ENCODE results near the gene DIPK1B.

The DIPK1B gene

DNA sequence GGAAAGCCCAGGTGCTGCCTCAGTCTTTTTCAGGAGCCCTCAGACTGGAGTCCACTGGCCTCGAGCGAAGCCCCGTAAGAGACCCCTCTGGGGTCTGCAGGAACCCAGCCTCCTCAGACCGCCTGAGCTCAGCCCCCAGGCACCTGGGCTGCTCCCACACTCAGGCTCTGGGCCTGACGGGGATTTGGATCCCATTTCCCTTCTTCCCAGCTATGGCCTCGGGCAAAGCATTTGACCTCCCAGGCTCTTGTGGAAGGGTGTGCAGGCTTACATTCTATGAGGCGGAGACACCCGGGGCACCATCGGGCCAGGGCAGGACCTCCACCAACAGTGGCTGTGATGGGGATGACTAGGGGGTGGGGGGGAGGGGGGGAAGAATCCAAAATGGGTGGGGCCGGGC lies 29.7 kb upstream of the DIPK1B start:
- TF ChIP-seq POLR2AphosphoS5 (IDR thresholded peaks at IDR 0.05; ENCODE audit: low read depth), result no peak
- no peak for TF ChIP-seq GABPA (IDR thresholded peaks at IDR 0.05; ENCODE audit: low read depth)
- TF ChIP-seq, protein P1, sequence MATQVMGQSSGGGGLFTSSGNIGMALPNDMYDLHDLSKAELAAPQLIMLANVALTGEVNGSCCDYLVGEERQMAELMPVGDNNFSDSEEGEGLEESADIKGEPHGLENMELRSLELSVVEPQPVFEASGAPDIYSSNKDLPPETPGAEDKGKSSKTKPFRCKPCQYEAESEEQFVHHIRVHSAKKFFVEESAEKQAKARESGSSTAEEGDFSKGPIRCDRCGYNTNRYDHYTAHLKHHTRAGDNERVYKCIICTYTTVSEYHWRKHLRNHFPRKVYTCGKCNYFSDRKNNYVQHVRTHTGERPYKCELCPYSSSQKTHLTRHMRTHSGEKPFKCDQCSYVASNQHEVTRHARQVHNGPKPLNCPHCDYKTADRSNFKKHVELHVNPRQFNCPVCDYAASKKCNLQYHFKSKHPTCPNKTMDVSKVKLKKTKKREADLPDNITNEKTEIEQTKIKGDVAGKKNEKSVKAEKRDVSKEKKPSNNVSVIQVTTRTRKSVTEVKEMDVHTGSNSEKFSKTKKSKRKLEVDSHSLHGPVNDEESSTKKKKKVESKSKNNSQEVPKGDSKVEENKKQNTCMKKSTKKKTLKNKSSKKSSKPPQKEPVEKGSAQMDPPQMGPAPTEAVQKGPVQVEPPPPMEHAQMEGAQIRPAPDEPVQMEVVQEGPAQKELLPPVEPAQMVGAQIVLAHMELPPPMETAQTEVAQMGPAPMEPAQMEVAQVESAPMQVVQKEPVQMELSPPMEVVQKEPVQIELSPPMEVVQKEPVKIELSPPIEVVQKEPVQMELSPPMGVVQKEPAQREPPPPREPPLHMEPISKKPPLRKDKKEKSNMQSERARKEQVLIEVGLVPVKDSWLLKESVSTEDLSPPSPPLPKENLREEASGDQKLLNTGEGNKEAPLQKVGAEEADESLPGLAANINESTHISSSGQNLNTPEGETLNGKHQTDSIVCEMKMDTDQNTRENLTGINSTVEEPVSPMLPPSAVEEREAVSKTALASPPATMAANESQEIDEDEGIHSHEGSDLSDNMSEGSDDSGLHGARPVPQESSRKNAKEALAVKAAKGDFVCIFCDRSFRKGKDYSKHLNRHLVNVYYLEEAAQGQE (IDR thresholded peaks at IDR 0.05; ENCODE audit: insufficient replicate concordance, low read depth), result no peak
- no peak for TF ChIP-seq CTCF (IDR thresholded peaks at IDR 0.05; ENCODE audit: insufficient read depth, low read length)
- no peak for TF ChIP-seq SPI1 (IDR thresholded peaks at IDR 0.05; ENCODE audit: borderline replicate concordance, low read depth)
- H3K27ac ChIP-seq (replicated peaks), result no peak overlapping the region
- H3K4me3 ChIP-seq (replicated peaks; ENCODE audit: insufficient read depth, low read length), result no peak overlapping the region
- H3K27me3 ChIP-seq (ENCODE audit: insufficient read depth, poor library complexity, severe bottlenecking), result no peaks in the 10 kb centered on the region
- DNase-seq (ENCODE audit: low read depth in 1 of 2, low spot score in 1 of 2), result no peak

GRCh38 chr9:136683173-136683745 lies 29.1 kb upstream of the DIPK1B start:
- H3K27ac ChIP-seq (replicated peaks), result no peak overlapping the region
- TF ChIP-seq, protein P1 (IDR thresholded peaks at IDR 0.05; ENCODE audit: insufficient replicate concordance, low read depth), result no peak
- TF ChIP-seq POLR2AphosphoS5 (IDR thresholded peaks at IDR 0.05; ENCODE audit: low read depth), result no peak
- no peak for TF ChIP-seq CTCF (IDR thresholded peaks at IDR 0.05; ENCODE audit: insufficient read depth, low read length)
- no peak for TF ChIP-seq SPI1 (IDR thresholded peaks at IDR 0.05; ENCODE audit: borderline replicate concordance, low read depth)
- no peak for TF ChIP-seq GABPA (IDR thresholded peaks at IDR 0.05; ENCODE audit: low read depth)
- DNase-seq (ENCODE audit: low read depth in 1 of 2, low spot score in 1 of 2), result no peak
- H3K27me3 ChIP-seq (ENCODE audit: insufficient read depth, poor library complexity, severe bottlenecking), result no peaks in the 10 kb centered on the region
- H3K4me3 ChIP-seq (replicated peaks; ENCODE audit: insufficient read depth, low read length), result no peak overlapping the region

DNA sequence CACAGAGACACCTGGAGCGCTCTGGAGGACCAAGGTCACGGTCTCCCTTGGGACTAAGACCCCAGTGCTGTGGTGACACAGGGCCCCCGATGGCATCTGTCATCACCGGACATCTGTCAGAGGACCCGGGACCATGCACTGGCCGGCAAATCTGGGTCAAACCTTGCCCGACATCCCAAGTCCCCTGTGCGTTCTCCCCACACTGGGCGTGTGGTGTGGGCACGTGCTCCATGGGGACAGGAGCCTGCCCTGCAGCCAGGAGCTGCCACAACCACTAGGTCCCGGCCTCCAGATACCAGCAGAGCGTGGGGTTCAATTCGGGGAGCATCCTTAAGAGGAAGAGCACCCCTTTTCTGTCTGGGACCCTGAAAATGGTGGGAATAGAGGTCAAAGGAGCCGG lies 28.6 kb upstream of the DIPK1B start:
- no peaks in the 10 kb centered on the region for H3K27me3 ChIP-seq (ENCODE audit: insufficient read depth, poor library complexity, severe bottlenecking)
- no peak for DNase-seq (ENCODE audit: low read depth in 1 of 2, low spot score in 1 of 2)
- H3K4me3 ChIP-seq (replicated peaks; ENCODE audit: insufficient read depth, low read length), result no peak overlapping the region
- TF ChIP-seq, protein P1 (IDR thresholded peaks at IDR 0.05; ENCODE audit: insufficient replicate concordance, low read depth), result no peak
- TF ChIP-seq GABPA (IDR thresholded peaks at IDR 0.05; ENCODE audit: low read depth) (no peak), POLR2AphosphoS5 (IDR thresholded peaks at IDR 0.05; ENCODE audit: low read depth) (no peak), CTCF (IDR thresholded peaks at IDR 0.05; ENCODE audit: insufficient read depth, low read length) (no peak), SPI1 (IDR thresholded peaks at IDR 0.05; ENCODE audit: borderline replicate concordance, low read depth) (no peak)
- no peak overlapping the region for H3K27ac ChIP-seq (replicated peaks)
